ENCODE measurements around the gene TRIM58.
A peak's percentile ranks its signal among the peaks of the same experiment; 100 is the strongest.

TRIM58 gene, protein sequence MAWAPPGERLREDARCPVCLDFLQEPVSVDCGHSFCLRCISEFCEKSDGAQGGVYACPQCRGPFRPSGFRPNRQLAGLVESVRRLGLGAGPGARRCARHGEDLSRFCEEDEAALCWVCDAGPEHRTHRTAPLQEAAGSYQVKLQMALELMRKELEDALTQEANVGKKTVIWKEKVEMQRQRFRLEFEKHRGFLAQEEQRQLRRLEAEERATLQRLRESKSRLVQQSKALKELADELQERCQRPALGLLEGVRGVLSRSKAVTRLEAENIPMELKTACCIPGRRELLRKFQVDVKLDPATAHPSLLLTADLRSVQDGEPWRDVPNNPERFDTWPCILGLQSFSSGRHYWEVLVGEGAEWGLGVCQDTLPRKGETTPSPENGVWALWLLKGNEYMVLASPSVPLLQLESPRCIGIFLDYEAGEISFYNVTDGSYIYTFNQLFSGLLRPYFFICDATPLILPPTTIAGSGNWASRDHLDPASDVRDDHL

DNA sequence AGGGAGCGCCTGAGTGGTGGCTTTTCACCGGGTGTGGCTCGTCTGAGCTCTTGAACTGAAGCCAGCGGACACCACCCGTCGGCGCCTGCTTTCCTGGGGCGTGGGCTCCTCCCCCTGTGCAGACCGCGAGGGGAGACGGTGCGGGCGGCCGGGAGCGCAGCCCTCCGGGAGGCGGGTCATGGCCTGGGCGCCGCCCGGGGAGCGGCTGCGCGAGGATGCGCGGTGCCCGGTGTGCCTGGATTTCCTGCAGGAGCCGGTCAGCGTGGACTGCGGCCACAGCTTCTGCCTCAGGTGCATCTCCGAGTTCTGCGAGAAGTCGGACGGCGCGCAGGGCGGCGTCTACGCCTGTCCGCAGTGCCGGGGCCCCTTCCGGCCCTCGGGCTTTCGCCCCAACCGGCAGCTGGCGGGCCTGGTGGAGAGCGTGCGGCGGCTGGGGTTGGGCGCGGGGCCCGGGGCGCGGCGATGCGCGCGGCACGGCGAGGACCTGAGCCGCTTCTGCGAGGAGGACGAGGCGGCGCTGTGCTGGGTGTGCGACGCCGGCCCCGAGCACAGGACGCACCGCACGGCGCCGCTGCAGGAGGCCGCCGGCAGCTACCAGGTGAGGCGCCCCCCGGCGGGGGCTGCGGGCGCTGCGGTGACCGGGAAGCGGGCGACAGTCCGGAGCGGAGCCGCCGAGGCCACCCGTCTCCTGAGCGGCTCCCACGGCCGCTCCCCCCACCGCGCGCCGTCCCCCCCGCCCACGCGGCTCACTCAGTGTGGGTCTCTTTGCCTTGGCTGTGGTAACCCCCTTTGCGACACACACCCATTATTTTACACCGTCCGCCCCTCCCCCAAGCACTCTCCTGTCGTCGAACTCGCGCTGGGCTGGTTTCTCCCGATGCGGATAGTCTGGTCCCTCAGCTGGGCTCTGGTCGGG lies at the start of gene TRIM58:
Gene TRIM58, plus strand, starts transcription at position 119 of the 916 bp plus-strand sequence. Its CDS starts 60 bp downstream, at position 179.
- peak within 1 kb of the TSS; percentile 80 for H3K4me2 ChIP-seq

DNA sequence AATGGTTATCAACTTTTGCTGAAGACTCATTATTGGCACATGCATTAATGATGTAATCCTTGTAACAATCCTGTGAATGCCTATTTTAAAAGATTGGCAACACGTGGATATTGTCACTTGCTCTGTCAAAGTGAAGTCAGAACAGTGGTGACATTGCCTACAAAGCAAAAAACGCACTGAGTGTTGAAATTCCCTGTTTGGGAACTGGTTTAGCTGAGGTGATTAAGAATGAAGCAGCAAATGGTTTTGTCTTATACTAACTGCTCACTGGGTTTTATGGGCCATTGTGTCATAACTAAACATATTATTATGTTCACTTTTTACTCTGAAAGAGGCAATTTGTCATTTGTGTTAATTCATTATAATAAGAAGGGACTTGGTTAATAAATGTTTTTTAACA lies 44.4 kb upstream of the TRIM58 start:
- Histone ChIP-seq H3K4me2 (no peak overlapping the region), H3K27me3 (no peaks in the 10 kb centered on the region), H3K4me3 (no peak overlapping the region), H3K9me3 (no peaks in the 10 kb centered on the region), H3K36me3 (no peaks in the 10 kb centered on the region), H3K9ac (no peak overlapping the region), H4K20me1 (no peaks in the 10 kb centered on the region), H3K4me1 (no peaks in the 10 kb centered on the region), H3K27ac (no peak overlapping the region)
- TF ChIP-seq Cebpa-rat (IDR thresholded peaks at IDR 0.05): no peak

More for the DNA sequence above, at the start of gene TRIM58:
- Histone ChIP-seq H4K20me1 (no peaks in the 10 kb centered on the region), H3K4me1 (peaks cover 2% of the 10 kb centered on the region; the same call in 1 of the 2 replicates), H3K9ac (peak within 1 kb of the TSS; percentile 77), H3K4me3 (peak within 1 kb of the TSS; percentile 72), H3K27me3 (no peaks in the 10 kb centered on the region), H3K9me3 (peaks cover 8% of the 10 kb centered on the region; the same call in 1 of the 2 replicates), H3K27ac (peak within 1 kb of the TSS; percentile 53; the same call in 1 of the 2 replicates), H3K36me3 (no peaks in the 10 kb centered on the region)
- TF ChIP-seq Cebpa-rat (IDR thresholded peaks at IDR 0.05): no peak

DNA sequence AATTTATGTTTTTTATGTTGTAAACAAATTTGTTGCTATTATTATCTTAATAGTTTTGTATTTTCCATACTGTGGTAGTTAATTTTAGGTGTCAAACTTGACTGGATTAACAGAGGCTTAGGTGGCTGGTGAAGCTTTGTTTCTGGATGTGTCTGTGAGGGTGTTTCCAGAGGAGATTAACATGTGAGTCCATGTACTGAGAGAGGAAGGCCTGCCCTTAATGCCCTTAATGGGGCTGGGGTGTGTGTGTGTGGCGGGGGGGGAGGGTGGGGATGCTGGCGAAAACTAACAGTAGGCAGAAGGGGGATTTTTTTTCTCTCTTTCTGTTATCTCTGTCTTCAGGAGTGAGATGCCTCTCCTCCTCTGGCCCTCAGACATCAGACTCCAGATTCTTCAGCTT lies 34.9 kb upstream of the TRIM58 start:
- Histone ChIP-seq H3K27me3 (no peaks in the 10 kb centered on the region), H3K27ac (no peak overlapping the region), H3K4me1 (no peaks in the 10 kb centered on the region), H3K4me3 (no peak overlapping the region), H4K20me1 (no peaks in the 10 kb centered on the region), H3K9me3 (no peaks in the 10 kb centered on the region), H3K4me2 (no peak overlapping the region), H3K9ac (no peak overlapping the region), H3K36me3 (no peaks in the 10 kb centered on the region)
- TF ChIP-seq Cebpa-rat (IDR thresholded peaks at IDR 0.05): no peak

DNA sequence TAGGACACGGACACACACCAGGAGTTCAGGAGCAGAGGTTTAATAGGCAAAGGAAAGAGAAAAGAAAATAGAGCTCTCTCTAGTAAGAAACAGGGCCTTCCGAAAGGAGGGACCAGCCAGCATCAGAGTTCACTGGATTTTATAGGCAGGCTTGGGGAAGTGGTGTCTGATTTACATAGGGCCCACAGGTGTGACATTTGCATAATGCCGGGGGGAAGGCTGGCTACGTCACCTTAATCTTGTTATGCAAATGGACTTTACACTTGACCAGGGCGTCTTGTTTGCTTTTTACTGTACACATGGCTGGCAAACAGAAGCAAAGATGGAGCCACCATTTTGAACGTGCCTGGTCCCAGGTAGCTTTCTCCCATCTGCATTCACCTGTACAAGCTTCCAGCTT lies 33.0 kb upstream of the TRIM58 start, which contains the start of gene OR14A16:
Gene OR14A16, minus strand, starts transcription at position 97 of the 400 bp plus-strand sequence. CDS start 8,390 bp downstream, outside the sequence.
- H3K9ac ChIP-seq: no peak within 1 kb of the TSS
- H3K4me1 ChIP-seq: no peaks in the 10 kb centered on the region
- no peak for TF ChIP-seq Cebpa-rat (IDR thresholded peaks at IDR 0.05)
- H3K27ac ChIP-seq: no peak within 1 kb of the TSS
- no peak within 1 kb of the TSS for H3K4me3 ChIP-seq
- no peaks in the 10 kb centered on the region for H4K20me1 ChIP-seq
- H3K36me3 ChIP-seq: no peaks in the 10 kb centered on the region
- no peaks in the 10 kb centered on the region for H3K9me3 ChIP-seq
- H3K27me3 ChIP-seq: no peaks in the 10 kb centered on the region
- H3K4me2 ChIP-seq: no peak within 1 kb of the TSS

DNA sequence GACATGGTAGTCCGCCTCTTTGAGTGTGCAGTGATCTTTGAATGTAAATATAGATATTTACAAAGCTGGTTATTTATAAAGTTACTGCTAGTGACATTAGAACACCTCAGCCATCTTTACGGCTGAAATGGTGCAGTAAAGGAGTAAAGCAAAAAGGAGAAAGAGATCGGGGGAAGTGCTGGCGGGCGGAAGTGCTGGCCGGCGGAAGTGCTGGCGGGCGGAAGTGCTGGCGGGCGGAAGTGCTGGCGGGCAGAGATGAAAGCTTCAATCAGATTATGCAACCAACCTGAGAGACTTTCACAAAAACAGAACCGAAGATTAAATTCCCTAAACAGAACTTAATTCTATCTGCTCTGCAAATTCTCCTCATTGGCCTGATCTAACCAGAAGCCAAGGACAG lies 31.6 kb upstream of the TRIM58 start:
- Histone ChIP-seq H3K4me2 (no peak overlapping the region), H3K27ac (no peak overlapping the region), H3K27me3 (no peaks in the 10 kb centered on the region), H4K20me1 (no peaks in the 10 kb centered on the region), H3K36me3 (no peaks in the 10 kb centered on the region), H3K4me3 (no peak overlapping the region), H3K9me3 (no peaks in the 10 kb centered on the region), H3K4me1 (no peaks in the 10 kb centered on the region), H3K9ac (no peak overlapping the region)
- TF ChIP-seq Cebpa-rat (IDR thresholded peaks at IDR 0.05): no peak

DNA sequence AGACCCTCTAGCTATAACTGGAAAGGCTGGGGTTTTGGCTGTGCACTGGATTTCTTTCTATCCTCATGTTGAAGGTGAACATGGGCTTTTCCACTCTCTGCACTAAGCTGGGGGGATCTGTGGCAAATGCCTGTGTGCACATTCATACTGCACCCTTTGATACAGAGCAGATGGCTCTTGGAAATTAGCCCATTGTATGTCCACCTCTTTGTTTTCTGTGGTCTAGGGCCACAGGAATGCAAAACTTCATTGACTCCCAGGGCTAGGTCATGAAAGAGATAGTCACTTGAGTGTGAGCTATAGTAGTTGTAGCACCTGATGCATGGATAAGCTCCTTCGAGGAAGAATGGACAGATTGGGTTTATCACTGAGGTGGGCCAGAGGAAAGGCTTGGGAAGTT lies 27.3 kb upstream of the TRIM58 start:
- H3K4me1 ChIP-seq: no peaks in the 10 kb centered on the region
- H3K4me3 ChIP-seq: no peak overlapping the region
- no peaks in the 10 kb centered on the region for H3K9me3 ChIP-seq
- no peaks in the 10 kb centered on the region for H3K36me3 ChIP-seq
- H3K27me3 ChIP-seq: no peaks in the 10 kb centered on the region
- H3K9ac ChIP-seq: no peak overlapping the region
- no peaks in the 10 kb centered on the region for H4K20me1 ChIP-seq
- no peak overlapping the region for H3K27ac ChIP-seq
- TF ChIP-seq Cebpa-rat (IDR thresholded peaks at IDR 0.05): no peak
- no peak overlapping the region for H3K4me2 ChIP-seq

DNA sequence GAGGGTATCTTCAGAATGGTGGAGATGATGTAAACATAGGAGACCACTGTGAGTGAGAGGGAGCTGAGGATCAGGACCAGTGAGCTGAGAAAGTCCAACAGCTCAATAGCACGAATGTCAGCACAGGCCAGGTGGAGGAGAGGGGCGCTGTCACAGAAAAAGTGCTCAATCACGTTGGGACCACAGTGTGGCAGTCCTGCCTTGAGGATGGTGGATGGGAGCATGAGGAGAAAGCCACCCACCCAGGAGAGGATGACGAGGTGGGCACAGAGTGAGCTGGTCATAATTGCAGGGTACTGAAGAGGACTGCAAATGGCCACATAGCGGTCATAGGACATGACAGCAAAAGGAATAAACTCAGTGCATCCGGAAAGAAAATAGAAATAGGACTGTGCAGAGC lies 23.4 kb upstream of the TRIM58 start:
- Histone ChIP-seq H3K9me3 (no peaks in the 10 kb centered on the region), H4K20me1 (no peaks in the 10 kb centered on the region), H3K27ac (no peak overlapping the region), H3K4me3 (no peak overlapping the region), H3K9ac (no peak overlapping the region), H3K36me3 (no peaks in the 10 kb centered on the region), H3K4me2 (no peak overlapping the region), H3K4me1 (no peaks in the 10 kb centered on the region), H3K27me3 (no peaks in the 10 kb centered on the region)
- TF ChIP-seq Cebpa-rat (IDR thresholded peaks at IDR 0.05): no peak

DNA sequence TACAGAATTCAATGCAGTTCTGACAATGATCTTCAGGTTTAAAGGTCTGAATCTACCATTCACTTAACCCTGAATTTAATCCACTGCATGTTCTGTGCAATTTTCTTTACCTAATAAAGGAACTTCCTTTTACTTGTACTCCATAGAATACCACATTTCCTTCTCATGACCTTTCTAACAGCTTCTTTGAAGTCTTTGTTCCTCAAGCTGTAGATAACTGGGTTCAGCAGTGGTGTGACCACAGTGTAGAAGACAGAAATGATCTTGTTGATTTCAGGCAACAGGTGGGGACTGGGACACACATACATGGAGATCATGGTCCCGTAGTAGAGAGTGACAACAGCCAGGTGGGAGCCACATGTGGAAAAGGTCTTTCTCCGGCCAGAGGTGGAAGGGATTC lies 16.2 kb upstream of the TRIM58 start:
- no peak for TF ChIP-seq Cebpa-rat (IDR thresholded peaks at IDR 0.05)
- H3K4me1 ChIP-seq: no peaks in the 10 kb centered on the region
- no peaks in the 10 kb centered on the region for H3K27me3 ChIP-seq
- no peaks in the 10 kb centered on the region for H3K9me3 ChIP-seq
- H3K4me2 ChIP-seq: no peak overlapping the region
- H3K36me3 ChIP-seq: no peaks in the 10 kb centered on the region
- H3K4me3 ChIP-seq: no peak overlapping the region
- H4K20me1 ChIP-seq: no peaks in the 10 kb centered on the region
- no peak overlapping the region for H3K9ac ChIP-seq
- H3K27ac ChIP-seq: no peak overlapping the region

DNA sequence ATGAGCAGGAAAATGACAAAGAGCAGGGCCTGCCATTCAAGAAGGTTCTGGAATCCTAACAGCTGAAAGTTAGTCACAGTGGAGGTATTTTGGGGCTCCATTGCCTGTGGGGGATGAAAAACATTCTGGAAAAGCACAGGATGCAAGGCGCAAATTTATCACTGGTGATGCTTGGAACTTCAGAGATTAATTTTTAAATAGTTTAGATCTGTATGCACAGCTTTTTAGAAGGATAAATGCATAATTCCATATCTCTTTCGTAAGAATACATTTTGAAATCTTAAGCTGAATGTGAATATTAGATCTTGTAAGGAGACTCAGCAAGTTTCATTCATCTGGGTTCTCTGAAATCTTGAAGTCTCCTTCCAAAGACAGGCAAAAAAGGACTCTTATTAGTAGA lies 15.2 kb upstream of the TRIM58 start, which contains the start of gene OR11L1:
Gene OR11L1, minus strand, starts transcription at position 101 of the 400 bp plus-strand sequence. Its CDS starts 0 bp downstream, at position 101.
- H3K36me3 ChIP-seq: no peaks in the 10 kb centered on the region
- H3K27me3 ChIP-seq: no peaks in the 10 kb centered on the region
- H3K27ac ChIP-seq: no peak within 1 kb of the TSS
- H4K20me1 ChIP-seq: no peaks in the 10 kb centered on the region
- TF ChIP-seq Cebpa-rat (IDR thresholded peaks at IDR 0.05): no peak
- H3K4me1 ChIP-seq: no peaks in the 10 kb centered on the region
- H3K9me3 ChIP-seq: no peaks in the 10 kb centered on the region
- no peak within 1 kb of the TSS for H3K4me2 ChIP-seq
- H3K4me3 ChIP-seq: no peak within 1 kb of the TSS
- no peak within 1 kb of the TSS for H3K9ac ChIP-seq
